Stimulated activated CD8-positive, alpha-beta memory T cell treated with anti-CD3 and anti-CD28 coated beads, Interleukin-4, amount 100 ng/mL, for 1 hour (primary cell): ENCODE data around the gene MPV17.
A peak's percentile ranks its signal among the peaks of the same experiment; 100 is the strongest.
"Not testable (repeated sequence)": the region's sequence is repeated elsewhere in the genome, so short reads cannot be mapped to it uniquely, and the experiment has no call there.

Source experiments
- DNase-seq, 2 donors: peaks; one replicate each; pipeline ENCODE4 v3.0.0-alpha.2; 2020; ENCODE audit warnings: low read depth in 2 of 2, low spot score in 1 of 2

MPV17 gene

DNA sequence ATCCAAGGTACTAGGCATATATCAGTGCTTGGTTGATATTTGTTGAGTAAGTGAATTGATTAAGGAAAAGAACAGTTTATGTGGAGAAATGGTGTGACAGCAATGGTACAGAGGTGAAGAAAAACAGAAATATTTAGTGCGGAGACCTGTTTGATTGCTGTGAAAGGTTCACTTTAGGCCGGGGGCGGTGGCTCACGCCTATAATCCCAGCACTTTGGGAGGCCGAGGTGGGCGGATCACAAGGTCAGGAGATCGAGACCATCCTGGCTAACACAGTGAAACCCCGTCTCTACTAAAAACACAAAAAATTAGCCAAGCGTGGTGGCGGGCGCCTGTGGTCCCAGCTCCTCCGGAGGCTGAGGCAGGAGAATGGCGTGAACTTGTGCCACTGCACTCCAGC, 54.6 kb downstream of the MPV17 start:
- not testable (repeated sequence) for DNase-seq

DNA sequence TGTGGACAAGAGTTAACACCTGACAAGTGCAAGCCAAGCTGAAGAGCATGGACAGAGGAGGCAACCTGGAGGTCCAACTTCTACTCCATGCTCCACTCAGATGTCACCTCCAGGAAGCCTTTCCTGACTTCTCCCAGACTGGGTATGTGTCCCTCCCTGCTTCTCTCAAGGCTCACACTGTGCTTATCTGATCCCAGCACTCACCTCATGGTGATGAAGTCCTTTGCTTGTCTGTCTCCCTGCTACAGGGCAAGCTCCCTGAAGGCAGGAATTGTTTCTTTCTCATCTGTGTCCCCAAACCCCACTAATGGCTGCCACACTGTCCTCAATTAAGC, 57.4 kb downstream of the MPV17 start:
- no peak for DNase-seq

- DNase-seq: peak in 1 of 2 donors; percentile 30
Observed at GRCh38 chr2:27264753-27265535, 58.0 kb downstream of the MPV17 start.

DNA sequence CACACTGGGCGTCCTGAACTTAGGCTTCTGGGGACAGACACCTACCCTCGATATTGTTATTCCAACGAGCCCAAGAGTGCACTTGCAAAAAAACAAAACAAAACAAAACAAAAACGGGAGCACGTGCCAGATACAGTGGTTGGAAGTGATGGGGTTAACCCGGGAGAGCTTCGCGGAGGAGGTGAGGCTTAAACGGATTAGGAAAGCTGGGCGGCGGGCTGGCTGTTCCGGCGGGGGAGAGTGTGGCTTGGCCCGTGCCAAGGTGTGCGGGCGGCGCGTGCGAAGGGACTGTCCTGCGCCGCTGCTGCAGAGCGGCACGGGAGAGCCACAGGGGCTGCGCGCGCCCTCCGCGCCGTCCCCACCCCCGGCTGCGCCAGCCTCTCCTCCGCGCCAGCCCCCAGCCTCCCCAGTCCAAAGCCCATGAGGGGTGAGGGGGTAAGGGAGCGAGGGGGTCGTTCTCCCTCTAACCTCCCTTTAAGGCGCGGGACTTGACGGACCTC, 58.6 kb downstream of the MPV17 start:
- no peak for DNase-seq

DNA sequence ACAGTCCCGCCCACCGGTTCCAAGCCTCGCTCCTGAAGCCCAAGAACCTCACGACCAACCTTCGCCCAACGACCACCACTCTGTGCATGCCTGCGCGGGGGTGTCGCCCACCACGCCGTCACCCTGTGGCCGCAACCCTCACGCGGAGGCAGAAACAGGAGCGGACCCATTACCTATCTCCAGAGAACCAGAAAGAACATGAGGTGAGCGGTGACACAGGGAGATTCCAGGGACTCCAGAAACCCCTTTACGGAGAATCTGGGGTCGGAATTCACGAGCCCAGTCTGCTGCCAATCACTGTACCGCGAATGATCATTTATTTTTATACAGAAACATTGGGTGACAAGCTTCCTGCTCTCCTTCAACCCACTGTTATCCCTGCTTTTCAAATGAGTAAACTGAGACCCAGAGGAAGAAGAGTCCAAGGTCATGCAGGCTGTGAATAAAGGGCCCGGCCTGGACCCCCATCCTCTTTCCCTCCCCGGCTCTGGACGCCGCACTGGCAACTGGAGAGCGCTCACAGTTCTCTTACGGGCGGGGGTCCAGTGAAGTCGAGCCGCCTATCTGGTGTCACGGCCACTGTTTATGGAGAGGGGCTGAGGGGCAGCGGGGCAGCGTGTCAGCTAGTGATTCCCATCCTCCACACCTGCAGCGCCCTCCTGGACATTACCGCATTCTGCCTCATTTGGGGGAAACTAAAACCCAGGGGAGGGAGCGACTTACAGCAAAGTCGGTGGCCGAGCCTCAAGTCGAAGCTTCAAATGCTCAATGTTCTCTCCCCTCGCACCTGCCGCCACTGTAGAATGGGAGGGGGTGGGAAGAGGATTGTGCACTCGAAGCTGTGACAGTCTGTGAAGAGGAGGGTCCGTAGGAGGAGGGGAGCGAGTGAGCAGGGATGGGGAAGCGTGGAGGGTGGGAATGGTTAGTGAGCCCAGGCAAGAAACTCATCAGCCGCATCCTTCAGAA, 59.3 kb downstream of the MPV17 start:
- DNase-seq: no peak

DNA sequence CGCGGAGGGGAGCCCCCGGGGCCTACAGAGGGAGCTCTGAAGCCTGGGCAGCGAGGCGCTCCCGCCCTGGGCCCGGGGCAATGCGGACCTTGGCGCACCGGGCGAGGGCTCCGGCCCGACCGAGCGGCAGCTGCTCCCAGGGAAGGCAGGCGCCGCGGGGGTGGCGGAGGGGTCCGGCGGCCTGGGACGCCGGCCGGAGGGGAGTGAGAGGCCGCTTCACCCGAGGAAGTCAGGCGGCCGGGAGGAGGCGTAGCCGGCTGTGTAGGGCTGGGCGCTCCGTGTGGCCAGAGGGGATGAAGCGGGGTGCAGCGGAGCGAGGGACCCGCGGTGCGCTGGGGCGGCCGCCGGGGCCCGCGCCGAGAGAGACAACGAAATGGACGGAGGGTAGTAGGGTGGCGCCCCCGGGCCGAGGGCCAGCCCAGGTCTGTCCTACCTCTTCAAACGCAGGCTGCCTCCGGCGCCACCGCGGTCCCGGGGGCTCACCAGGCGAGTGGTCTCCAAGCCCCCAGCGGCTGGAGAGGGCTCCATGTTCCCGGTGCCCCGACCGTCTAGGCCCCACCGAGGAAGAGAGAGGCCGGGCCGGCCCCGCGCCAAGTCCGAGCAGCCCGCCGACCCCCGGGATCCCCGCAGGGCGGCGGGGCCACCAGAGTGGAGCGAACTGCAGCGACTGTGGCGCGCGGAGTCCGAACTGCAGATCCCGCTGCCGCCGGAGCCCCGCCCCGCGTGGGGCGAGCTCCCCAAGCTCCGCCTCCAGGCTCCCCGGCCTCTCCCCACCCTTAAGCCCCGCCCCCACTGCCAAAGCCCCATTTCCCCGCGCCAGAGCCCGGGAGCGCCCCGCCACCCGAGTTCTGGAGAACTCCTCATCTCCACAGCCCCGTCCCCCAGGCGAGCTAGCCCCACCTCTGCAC, 60.3 kb downstream of the MPV17 start, which contains the start of gene SLC30A3:
SLC30A3 (minus strand) TSS at position 669 of the 908 bp plus-strand sequence; CDS start at position 528, 141 bp downstream.
- DNase-seq: peak in 1 of 2 donors; percentile 31

- DNase-seq: no peak
Observed at GRCh38 chr2:27261926-27262298, 61.0 kb downstream of the MPV17 start.

DNA sequence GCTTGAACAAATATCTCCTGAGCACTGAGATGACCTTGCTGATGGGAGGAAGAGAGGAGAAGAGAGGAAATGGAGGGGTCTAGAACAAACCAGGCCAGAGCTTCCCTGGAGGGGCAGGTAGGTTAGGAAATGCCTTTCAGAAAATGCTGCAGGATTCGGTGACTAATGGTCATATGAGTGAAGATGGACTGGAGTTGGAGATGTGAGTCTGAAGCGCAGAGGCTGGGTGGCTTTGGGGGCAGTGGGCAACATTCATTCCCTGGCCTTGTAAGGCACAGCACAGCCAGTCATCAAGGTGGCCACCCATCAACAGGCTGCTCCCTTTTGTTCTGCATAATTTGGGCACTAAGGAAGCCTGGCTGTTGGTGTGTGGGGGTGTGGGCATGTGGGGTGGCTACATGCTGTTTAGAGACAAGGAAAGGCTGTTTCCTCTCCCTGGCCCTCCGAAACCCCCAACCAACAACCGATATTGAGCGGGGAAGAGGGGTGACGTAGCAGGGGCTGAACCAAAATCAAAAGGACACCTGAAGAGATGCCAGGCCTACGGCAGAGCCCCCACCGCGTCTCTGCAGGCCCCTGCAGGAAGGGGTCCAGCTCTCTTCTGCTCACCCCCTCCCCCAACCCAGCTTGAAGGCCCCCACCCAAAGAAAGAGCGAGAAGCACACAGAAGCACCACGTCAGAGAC, 61.5 kb downstream of the MPV17 start:
- DNase-seq: no peak
